ENCODE measurements around the gene ITGA7.
A peak's percentile ranks its signal among the peaks of the same experiment; 100 is the strongest.

ITGA7 gene

GRCh38 chr12:55718015-55718414 is 10.3 kb upstream of the ITGA7 start:
- DNase-seq = no peak

GRCh38 chr12:55717011-55718007 is 9.6 kb upstream of the ITGA7 start:
- DNase-seq = peak; percentile 54

GRCh38 chr12:55716582-55716957 is 8.9 kb upstream of the ITGA7 start:
- no peak for DNase-seq

GRCh38 chr12:55715833-55716581 is 8.3 kb upstream of the ITGA7 start, which contains the start of gene BLOC1S1:
TSS of gene BLOC1S1 (plus strand) at chr12:55716046. CDS start at chr12:55716052, 6 bp downstream.
- DNase-seq = peak; percentile 95

DNA sequence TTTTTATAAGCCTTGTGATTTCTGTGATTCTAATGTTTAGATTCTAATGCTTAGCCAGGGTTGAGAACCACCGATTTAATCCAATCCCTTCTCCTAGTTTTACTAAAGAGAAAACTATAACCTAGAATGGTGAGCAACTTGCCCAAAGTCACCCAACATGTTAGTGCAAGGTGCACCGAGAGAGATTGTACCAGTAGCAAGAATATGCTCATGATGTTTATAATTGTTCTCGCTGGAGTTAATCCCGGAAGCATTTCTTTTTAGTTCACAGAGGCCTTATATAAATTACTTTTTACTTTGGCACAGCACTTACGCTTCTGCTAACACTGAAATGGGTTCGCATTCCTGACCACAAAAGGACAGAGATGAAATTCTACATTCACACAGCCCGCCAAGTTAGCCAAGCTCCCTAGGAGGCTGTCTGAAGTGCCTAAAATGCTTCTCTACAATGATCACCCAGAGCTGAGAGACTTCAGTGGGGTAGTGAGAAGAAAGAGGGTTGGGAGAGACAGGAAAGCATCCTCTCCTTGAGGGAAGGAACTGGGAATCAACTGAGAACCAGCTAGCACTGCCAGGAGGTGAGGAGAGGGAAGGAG is 7.6 kb upstream of the ITGA7 start:
- DNase-seq = no peak

DNA sequence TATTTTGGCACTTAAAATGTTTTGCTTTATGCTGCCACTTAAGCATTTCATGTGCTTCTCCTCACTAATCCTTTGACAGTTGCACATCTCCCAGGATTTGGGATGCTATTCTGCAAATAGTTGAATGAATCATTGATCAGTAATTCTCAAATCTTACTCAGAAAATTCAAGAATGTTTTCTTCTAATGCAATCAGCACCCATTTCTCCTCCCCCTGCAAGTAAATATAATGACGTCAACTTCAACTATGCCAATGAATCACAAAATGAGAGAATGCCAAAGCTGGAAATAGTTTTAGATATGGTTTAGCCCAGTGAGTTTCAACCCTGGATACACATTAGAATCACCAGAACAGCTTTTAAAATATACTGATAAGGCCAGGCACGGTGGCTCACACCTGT is 6.0 kb upstream of the ITGA7 start:
- DNase-seq = no peak

DNA sequence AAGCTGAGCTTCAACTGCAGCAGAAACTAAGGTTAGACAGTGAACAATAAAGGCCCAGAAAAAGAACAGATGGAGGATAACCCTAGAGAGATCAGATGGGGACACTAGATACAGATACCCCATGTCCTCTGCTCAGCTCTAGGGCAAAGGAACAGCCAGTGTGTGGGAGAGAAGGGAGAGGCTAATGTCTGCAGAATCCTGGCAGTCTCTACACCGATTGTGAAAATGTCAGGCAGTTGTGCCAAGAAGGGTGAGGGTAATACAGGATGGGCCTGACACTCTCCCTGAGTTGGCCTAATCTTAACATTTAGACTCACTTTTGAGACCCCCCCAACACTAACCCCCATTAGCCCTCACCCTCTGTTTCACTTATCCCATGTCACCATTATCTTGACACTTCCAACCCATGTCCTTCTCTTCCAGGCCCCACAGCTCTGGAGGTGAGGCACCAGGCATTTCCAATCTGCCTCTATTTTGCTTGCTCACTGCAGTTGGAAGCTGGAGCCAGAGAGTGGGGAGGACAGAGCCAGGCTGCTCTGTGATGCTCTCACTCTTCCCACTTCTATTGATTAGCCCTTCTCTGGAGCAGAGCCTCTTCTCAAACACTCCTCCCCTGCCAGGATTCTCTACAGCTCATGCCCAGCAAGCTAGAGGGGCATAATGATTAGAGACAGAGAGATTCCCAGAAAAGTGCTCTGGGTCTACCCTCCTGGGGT is 5.2 kb upstream of the ITGA7 start:
- DNase-seq = no peak

DNA sequence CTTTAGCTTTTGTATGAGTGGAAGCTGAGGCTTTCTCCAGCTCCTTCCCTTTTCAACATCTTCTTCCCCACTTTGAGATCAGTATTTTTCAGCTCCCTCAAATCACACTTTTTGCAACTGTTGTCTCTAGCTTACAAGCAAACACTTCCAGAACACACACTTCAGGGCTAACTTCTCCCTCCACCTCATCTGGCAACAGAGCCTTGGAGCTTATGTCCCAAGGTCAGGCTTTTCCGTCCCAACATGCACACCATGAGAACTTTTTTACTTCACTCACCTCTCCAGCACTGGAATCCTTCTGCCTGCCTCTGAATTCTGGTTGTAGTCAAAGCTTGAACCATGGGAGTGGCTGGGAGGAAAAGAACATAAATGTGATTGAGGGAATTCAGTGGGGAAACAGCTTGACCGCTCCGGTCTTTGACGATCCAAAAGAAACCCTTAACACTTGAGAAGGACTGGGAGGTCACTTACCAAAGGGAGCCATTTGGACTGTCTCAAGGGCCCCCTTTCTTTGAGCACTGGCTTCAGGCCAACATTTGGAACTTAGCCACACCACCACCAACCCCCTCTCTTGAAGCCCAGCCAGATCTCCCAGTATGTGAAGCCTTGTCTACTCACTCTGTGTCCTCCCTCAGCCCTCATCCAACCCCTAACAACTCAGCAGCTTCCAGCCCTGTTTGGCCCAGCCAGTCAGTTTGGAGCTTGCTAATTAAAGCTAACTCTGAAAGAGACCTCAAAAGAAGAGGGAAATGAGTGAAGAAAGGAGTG is 4.3 kb upstream of the ITGA7 start:
- no peak for DNase-seq

GRCh38 chr12:55708695-55709233 is 1.1 kb upstream of the ITGA7 start:
- DNase-seq = no peak

GRCh38 chr12:55707219-55707671 is 459 bp downstream of the ITGA7 start:
- no peak for DNase-seq

GRCh38 chr12:55706568-55707218 is 1.0 kb downstream of the ITGA7 start:
- DNase-seq = no peak

- DNase-seq = no peak
Measured at GRCh38 chr12:55705782-55706402, 1.8 kb downstream of the ITGA7 start.

GRCh38 chr12:55704824-55705718 is 2.6 kb downstream of the ITGA7 start:
- no peak for DNase-seq

DNA sequence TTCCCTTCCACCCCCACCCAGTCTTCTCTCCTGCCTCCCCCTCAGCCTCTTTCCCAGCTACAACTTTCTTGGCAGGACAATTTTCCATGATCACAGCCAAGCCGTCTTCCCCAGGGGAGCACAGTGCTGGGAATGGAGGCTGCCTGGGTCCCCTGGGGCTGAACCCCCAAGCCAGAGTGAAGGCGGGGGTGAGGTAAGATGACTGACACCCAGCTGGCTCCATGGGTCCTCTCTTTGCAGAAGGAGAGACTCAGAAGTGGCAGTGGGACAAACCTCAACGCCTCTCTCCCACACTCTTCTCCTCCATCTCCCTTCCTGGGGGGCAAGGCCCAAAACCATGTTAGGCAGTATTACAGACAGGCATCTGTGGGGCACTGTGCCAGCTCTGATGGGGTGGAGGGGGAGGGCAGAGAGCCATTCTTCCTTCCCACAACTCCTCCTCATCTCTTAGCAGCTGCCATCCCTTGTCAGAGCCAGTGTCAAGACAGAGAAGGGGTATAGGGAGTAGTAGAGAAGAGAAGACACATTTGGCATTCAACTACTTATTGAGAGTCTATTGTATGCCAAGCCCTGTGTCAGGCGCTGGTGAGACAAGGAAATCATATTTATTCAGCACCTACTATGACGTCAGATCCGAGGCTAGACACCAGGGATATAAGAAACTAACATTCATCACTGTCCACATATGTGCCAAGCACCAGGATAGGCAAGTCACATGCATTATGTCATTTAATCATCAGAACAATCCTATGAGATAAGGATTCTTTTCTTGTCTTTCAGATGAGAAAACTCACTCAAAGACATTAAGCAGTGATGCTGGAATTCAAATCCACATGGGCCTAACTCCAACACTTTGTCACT is 3.6 kb downstream of the ITGA7 start:
- no peak for DNase-seq

- no peak for DNase-seq
Measured at GRCh38 chr12:55703288-55703687, 4.4 kb downstream of the ITGA7 start.

- no peak for DNase-seq
Measured at GRCh38 chr12:55702861-55703260, 4.8 kb downstream of the ITGA7 start.

DNA sequence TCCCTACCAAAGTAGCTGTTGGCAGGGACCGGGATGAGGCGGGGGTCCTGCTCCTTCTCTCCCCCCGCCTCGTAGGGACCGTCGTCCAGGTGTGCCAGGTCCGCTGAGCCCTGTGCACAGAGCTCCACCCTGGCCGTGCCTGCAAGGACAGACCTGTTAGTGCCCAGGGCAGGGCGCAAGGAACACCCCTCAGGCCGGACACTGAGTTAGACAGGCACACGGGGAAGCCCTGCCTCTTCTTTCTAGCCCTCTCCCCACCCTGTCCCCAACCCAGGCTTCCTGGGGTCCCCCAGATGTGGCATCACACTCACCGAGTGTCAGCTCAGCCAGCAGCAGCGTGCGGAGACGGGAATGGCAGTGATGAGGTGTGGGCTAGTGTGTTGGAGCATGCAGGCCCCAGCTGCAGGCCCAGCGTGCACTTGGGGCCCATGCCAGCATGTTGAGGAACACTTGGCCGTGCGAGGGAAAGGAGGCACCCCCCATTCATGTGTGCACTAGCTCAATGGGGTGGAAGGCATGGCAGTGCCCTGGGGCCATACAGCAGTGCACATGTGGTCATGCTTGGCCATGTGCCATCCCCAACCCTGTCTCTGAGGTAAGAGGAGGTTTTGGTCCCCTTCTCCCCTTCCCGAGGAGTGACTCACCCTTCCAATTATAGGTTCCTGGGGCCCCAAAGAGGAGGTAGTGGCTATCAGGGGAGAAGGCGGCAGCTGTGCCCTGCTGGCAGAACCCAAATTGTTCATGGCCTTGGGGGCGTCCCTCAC is 7.3 kb downstream of the ITGA7 start:
- DNase-seq = no peak

Data from hematopoietic multipotent progenitor cell treated with erythropoietin and hydrocortisone succinate and interleukin-3 and kit ligand, for 8 days (in vitro differentiated cells).